Neural cell (in vitro differentiated cells): ENCODE data around the gene TMEM151A. TPM values are rescaled to one million over a fixed set of nuclear protein-coding genes. Genes with fewer than 3 reads are reported as not detected.

ENCODE experiments used
- H2AFZ ChIP-seq: fragments of 200-600, 300-800 bp; sonication (generic), shearing (Covaris generic); 2 replicates; pipeline ENCODE4 v1.6.0; 2014; ENCODE audit warnings: low read depth, mild to moderate bottlenecking, antibody characterized with exemption, low read length, moderate library complexity
- H3F3A ChIP-seq: fragments of 200-600 bp; shearing (Covaris generic); 2 replicates; pipeline ENCODE4 v1.6.1; 2016; ENCODE audit warnings: mild to moderate bottlenecking, moderate library complexity, mixed read lengths, antibody characterized with exemption, low read length; ENCODE audit not compliant: insufficient read depth, poor library complexity, severe bottlenecking
- H3K27ac ChIP-seq: fragments of 200-600, 300-800 bp; sonication (generic), shearing (Covaris generic); 2 replicates; pipeline ENCODE4 v1.5.1; 2014; ENCODE audit warnings: mild to moderate bottlenecking, low read length, moderate library complexity
- H3K27me3 ChIP-seq: fragments of 300-800, 200-600 bp; sonication (generic), shearing (Covaris generic); 2 replicates; pipeline ENCODE4 v1.6.0; 2014; ENCODE audit warnings: mild to moderate bottlenecking, low read depth, low read length, moderate library complexity; ENCODE audit not compliant: insufficient read depth
- H3K36me3 ChIP-seq: fragments of 300-800, 200-600 bp; sonication (generic), shearing (Covaris generic); 2 replicates; pipeline ENCODE4 v1.5.1; 2014; ENCODE audit warnings: mild to moderate bottlenecking, antibody characterized with exemption, low read length, moderate library complexity; ENCODE audit not compliant: insufficient read depth
- H3K4me2 ChIP-seq: fragments of 300-800, 200-600 bp; sonication (generic), shearing (Covaris generic); 2 replicates; pipeline ENCODE4 v1.6.0; 2014; ENCODE audit warnings: mild to moderate bottlenecking, low read length
- H3K4me3 ChIP-seq: fragments of 300-800, 200-600 bp; sonication (generic), shearing (Covaris generic); 2 replicates; pipeline ENCODE4 v1.5.1; 2014; ENCODE audit warnings: mild to moderate bottlenecking, low read length, moderate library complexity
- H3K79me2 ChIP-seq: fragments of 200-600 bp; shearing (Covaris generic); replicated peaks from 2 replicates; pipeline ENCODE4 v1.6.0; 2014; ENCODE audit warnings: mild to moderate bottlenecking, low read length, moderate library complexity; ENCODE audit not compliant: insufficient read depth
- H3K9ac ChIP-seq: fragments of 300-800, 200-600 bp; sonication (generic), shearing (Covaris generic); 2 replicates; pipeline ENCODE4 v1.6.1; 2016; ENCODE audit warnings: mild to moderate bottlenecking, low read length, mixed read lengths
- H3K9me2 ChIP-seq: fragments of 200-600 bp; shearing (Covaris generic); 2 replicates; pipeline ENCODE4 v1.6.1; 2016; ENCODE audit warnings: mild to moderate bottlenecking, low read length, mixed read lengths; ENCODE audit not compliant: insufficient read depth
- H3K9me3 ChIP-seq: fragments of 200-600, 300-800 bp; sonication (generic), shearing (Covaris generic); 2 replicates; pipeline ENCODE4 v1.6.1; 2016; ENCODE audit warnings: mild to moderate bottlenecking, mixed run types, low read length, moderate library complexity, mixed read lengths
- H4K20me1 ChIP-seq: fragments of 200-600 bp; shearing (Covaris generic); 2 replicates; pipeline ENCODE4 v1.6.1; 2016; ENCODE audit warnings: mild to moderate bottlenecking, mixed run types; ENCODE audit not compliant: insufficient read depth
- EP300 ChIP-seq: fragments of 450-650 bp; conservative IDR thresholded peaks from 2 replicates; pipeline ENCODE4 v1.6.1; 2014; ENCODE audit warnings: antibody characterized with exemption, mild to moderate bottlenecking, moderate library complexity; ENCODE audit not compliant: poor library complexity, severe bottlenecking
- EZH2 ChIP-seq: fragments of 200-600, 300-800 bp; shearing (Covaris generic), sonication (generic); IDR thresholded peaks from 2 replicates; pipeline ENCODE4 v1.6.1; 2014; ENCODE audit warnings: antibody characterized with exemption, low read length, borderline replicate concordance, mild to moderate bottlenecking; ENCODE audit not compliant: insufficient read depth, poor library complexity, severe bottlenecking
- MXI1 ChIP-seq: fragments of 450-650 bp; conservative IDR thresholded peaks from 2 replicates; pipeline ENCODE4 v1.6.1; 2014; ENCODE audit warnings: antibody characterized with exemption, mild to moderate bottlenecking; ENCODE audit not compliant: poor library complexity, severe bottlenecking
- POLR2AphosphoS5 ChIP-seq: IDR thresholded peaks from 2 replicates; pipeline ENCODE4 v1.6.1; 2012
- RAD21 ChIP-seq: fragments of 450-650 bp; conservative IDR thresholded peaks from 2 replicates; pipeline ENCODE4 v1.6.1; 2014; ENCODE audit warnings: antibody characterized with exemption, mild to moderate bottlenecking, moderate library complexity
- SMC3 ChIP-seq: fragments of 450-650 bp; conservative IDR thresholded peaks from 2 replicates; pipeline ENCODE4 v1.6.1; 2014; ENCODE audit warnings: antibody characterized with exemption, mild to moderate bottlenecking, moderate library complexity; ENCODE audit not compliant: poor library complexity
- TAF1 ChIP-seq: IDR thresholded peaks from 2 replicates; pipeline ENCODE4 v1.6.1; 2012; ENCODE audit warnings: low read depth
- polyA plus RNA-seq: library from polyadenylated mRNA; depleted of rRNA; stranded (reverse); fragments of >200 nt; gene quantifications from 2 replicates; pipeline ENCODE4 v1.2.3, GENCODE V29; 2014
- TF ChIP-seq, protein P1 (sequence below): IDR thresholded peaks from 2 replicates; pipeline ENCODE4 v1.6.1; 2012; ENCODE audit warnings: borderline replicate concordance
- TF ChIP-seq, protein P2 (sequence below): fragments of 450-650 bp; IDR thresholded peaks from 2 replicates; pipeline ENCODE4 v1.5.1; 2014; ENCODE audit warnings: antibody characterized with exemption, mild to moderate bottlenecking, moderate library complexity; ENCODE audit not compliant: poor library complexity, severe bottlenecking

The TMEM151A gene
- polyA plus RNA-seq, 1 donor from 2014 or later: 5.3 TPM

DNA sequence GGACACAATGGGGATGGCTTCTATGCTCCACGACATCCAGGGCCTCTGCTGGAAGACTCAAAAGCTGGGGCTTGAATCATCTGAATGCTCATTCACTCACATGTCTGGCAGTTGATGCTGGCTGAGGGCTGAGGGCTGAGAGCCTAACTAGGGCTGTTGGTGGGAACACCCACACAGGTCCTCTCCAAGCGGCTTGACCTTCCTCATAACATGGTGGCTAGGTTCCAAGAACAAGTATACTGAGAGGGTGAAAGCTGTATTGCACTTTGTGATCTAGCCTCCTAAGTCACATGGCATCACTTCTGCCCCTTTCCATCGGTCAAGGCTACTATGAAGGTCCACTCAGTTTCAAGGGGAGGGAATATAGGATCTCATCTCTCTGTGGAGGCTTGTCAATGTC, 7.5 kb downstream of the TMEM151A start:
- Histone ChIP-seq H2AFZ (no peak overlapping the region), H3K27me3 (no peaks in the 10 kb centered on the region), H3K9me3 (no peaks in the 10 kb centered on the region), H3K27ac (no peak overlapping the region), H3F3A (no peaks in the 10 kb centered on the region), H3K4me2 (no peak overlapping the region), H3K36me3 (no peaks in the 10 kb centered on the region), H3K9me2 (no peaks in the 10 kb centered on the region), H3K4me3 (no peak overlapping the region), H4K20me1 (no peaks in the 10 kb centered on the region), H3K79me2 (no peaks in the 10 kb centered on the region), H3K9ac (no peak overlapping the region)
- TF ChIP-seq TAF1 (no peak), RAD21 (no peak), SMC3 (no peak), MXI1 (no peak)
- TF ChIP-seq, protein P1, sequence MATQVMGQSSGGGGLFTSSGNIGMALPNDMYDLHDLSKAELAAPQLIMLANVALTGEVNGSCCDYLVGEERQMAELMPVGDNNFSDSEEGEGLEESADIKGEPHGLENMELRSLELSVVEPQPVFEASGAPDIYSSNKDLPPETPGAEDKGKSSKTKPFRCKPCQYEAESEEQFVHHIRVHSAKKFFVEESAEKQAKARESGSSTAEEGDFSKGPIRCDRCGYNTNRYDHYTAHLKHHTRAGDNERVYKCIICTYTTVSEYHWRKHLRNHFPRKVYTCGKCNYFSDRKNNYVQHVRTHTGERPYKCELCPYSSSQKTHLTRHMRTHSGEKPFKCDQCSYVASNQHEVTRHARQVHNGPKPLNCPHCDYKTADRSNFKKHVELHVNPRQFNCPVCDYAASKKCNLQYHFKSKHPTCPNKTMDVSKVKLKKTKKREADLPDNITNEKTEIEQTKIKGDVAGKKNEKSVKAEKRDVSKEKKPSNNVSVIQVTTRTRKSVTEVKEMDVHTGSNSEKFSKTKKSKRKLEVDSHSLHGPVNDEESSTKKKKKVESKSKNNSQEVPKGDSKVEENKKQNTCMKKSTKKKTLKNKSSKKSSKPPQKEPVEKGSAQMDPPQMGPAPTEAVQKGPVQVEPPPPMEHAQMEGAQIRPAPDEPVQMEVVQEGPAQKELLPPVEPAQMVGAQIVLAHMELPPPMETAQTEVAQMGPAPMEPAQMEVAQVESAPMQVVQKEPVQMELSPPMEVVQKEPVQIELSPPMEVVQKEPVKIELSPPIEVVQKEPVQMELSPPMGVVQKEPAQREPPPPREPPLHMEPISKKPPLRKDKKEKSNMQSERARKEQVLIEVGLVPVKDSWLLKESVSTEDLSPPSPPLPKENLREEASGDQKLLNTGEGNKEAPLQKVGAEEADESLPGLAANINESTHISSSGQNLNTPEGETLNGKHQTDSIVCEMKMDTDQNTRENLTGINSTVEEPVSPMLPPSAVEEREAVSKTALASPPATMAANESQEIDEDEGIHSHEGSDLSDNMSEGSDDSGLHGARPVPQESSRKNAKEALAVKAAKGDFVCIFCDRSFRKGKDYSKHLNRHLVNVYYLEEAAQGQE: no peak
- TF ChIP-seq, protein P2, sequence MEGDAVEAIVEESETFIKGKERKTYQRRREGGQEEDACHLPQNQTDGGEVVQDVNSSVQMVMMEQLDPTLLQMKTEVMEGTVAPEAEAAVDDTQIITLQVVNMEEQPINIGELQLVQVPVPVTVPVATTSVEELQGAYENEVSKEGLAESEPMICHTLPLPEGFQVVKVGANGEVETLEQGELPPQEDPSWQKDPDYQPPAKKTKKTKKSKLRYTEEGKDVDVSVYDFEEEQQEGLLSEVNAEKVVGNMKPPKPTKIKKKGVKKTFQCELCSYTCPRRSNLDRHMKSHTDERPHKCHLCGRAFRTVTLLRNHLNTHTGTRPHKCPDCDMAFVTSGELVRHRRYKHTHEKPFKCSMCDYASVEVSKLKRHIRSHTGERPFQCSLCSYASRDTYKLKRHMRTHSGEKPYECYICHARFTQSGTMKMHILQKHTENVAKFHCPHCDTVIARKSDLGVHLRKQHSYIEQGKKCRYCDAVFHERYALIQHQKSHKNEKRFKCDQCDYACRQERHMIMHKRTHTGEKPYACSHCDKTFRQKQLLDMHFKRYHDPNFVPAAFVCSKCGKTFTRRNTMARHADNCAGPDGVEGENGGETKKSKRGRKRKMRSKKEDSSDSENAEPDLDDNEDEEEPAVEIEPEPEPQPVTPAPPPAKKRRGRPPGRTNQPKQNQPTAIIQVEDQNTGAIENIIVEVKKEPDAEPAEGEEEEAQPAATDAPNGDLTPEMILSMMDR: no peak

DNA sequence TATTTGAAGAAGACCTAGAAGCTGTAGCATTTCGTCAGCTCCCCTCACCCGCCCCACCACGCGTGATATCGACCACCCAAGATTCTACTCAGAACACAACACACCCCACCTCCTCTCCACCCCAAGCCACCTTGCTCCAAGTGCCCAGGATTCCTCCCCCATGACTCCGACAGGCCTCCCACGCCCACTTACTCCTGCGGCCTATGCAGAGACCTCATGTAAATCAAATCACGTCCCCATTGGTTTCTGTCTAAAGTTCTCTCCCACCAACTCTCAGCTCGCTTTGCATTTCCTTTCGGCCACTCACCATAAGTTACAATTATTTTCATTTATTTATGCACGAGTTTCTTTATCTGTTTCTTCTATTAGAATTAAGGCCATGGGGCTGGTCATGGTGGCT, 11.0 kb downstream of the TMEM151A start:
- Histone ChIP-seq H4K20me1 (no peaks in the 10 kb centered on the region), H3K27me3 (no peaks in the 10 kb centered on the region), H3K4me3 (no peak overlapping the region), H3K9me3 (no peaks in the 10 kb centered on the region), H3K36me3 (no peaks in the 10 kb centered on the region), H3K4me2 (no peak overlapping the region), H3F3A (no peaks in the 10 kb centered on the region), H3K27ac (no peak overlapping the region), H2AFZ (no peak overlapping the region), H3K9ac (no peak overlapping the region), H3K9me2 (no peaks in the 10 kb centered on the region), H3K79me2 (no peaks in the 10 kb centered on the region)
- TF ChIP-seq SMC3: no peak
- TF ChIP-seq TAF1: no peak
- TF ChIP-seq, protein P2: no peak
- TF ChIP-seq EZH2: no peak
- TF ChIP-seq, protein P1: no peak
- no peak for TF ChIP-seq RAD21
- TF ChIP-seq MXI1: no peak
- no peak for TF ChIP-seq POLR2AphosphoS5
- TF ChIP-seq EP300: no peak
